ENCODE results near the gene FAM72B.
"Not testable (repeated sequence)": the region's sequence is repeated elsewhere in the genome, so short reads cannot be mapped to it uniquely, and the experiment has no call there.

FAM72B gene

DNA sequence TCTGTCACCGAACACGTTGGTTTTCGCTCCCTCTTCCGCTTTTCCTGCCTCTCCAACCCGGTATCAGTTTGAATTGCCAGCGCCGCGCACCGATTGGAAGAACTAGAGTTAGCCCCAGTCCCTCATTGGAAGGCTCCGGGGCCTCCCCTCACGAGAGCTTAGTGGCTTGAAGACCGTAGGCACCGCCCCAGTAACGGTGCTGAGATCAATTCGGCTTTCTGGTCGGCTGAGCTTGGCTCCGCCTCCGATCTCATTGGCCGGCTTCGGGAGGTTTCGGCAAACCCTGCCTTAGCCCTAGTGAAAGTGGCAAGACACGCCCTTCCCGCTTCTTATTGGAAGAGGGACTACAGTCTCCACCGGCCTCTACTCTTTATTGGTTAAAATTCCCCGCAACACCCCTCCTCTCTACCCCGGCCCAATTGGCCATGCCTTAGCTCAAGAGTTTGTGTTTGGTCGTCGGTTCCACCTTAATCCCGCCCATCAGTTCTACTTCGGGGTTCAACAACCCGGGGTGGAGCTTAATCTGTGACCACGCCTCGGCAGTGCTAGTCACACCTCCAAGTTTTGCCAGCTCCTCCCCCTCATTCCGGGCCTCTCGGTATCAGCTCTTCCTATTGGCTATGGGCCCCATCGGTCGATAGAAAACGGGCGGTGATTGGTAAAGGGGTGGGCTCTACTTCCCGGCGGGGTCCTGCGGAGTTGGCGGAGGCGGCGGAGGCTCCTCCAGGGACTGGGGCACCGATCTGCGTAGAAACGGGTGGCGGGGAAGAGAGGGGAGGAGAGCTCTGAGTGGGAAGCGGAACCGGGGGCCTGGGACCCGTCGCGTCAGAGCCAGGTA is at the start of gene FAM72B, which contains the start of gene SRGAP2C:
Gene FAM72B, minus strand, starts transcription at position 51 of the 838 bp plus-strand sequence. CDS start 851 bp downstream, outside the sequence.
Gene SRGAP2C, plus strand, starts transcription at position 686 of the 838 bp plus-strand sequence. CDS start 2,472 bp downstream, outside the sequence.
- peak; percentile 99 for DNase-seq (ENCODE audit: low spot score)

GRCh38 chr1:121232445-121233125 is 48.4 kb upstream of the FAM72B start:
- DNase-seq (ENCODE audit: low spot score): not testable (repeated sequence)

DNA sequence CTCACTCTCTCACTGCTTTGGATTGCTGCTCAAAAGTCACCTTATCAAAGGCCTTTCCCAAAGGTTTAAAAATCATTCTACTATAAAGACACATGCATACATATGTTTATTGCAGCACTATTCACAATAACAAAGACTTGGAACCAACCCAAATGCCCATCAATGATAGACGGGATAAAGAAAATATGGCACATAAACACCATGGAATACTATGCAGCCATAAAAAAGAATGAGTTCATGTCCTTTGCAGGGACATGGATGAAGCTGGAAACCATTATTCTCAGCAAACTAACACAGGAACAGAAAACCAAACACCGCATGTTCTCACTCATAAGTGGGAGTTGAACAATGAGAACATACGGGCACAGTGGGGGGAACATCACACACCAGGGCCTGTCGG is 46.5 kb upstream of the FAM72B start:
- not testable (repeated sequence) for DNase-seq (ENCODE audit: low spot score)

DNA sequence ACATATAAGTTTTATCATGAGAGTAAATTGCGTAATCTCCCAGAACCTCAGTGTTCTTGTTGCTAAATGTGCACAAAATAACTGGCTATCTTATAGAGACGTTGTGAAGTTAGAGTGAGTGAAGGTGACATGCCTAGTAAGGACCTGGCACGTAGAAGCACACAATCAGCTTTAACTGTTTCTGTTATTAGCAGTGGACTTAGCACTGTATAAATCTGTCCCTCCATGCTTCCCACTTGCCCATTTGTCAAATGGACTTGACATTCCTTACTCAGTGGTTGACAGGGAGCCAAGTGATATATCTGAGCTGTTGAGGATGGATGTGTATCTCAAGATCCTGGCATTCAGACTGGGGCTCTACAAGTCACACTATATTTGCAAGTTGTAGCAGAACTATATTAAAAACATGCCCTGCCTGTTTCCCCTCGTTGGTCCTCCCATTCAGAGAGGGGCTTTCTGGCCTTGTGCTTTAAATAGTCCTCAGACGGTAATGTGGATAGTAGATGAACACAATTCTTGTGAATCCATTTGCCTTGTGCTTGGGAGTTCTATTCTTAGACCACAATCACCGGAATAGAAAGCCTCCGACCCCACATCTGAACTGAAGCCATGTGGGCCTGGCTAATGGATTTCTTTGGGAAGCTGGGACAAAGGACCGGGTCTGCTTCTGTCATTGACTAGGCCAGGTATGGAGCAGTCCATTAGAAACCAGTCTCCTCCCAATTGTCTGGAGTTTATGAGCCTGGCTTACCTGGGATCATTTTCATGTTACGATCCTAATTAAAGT is 43.6 kb upstream of the FAM72B start:
- not testable (repeated sequence) for DNase-seq (ENCODE audit: low spot score)

DNA sequence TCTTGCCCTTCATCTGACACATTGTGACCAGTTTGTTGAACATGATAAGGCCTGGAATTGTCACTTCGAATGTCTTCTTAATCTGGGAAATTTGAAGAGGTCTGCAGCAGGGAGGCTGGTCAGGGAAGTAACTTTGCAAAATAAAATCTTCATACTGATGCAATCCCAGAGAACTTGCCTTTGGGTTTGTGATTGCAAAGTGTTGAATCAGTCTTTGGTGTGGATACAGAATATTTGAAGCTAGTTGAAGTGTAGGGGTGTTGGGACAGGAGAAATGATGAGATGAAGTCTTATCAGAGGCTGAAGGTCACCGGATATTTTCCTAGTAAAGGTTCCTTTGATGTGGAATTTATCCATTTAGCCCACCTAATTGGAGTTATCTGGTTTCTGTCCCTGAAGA is 42.8 kb upstream of the FAM72B start:
- not testable (repeated sequence) for DNase-seq (ENCODE audit: low spot score)

- DNase-seq (ENCODE audit: low spot score): not testable (repeated sequence)
These were observed 42.3 kb upstream of the FAM72B start for GRCh38 chr1:121226295-121226904.

DNA sequence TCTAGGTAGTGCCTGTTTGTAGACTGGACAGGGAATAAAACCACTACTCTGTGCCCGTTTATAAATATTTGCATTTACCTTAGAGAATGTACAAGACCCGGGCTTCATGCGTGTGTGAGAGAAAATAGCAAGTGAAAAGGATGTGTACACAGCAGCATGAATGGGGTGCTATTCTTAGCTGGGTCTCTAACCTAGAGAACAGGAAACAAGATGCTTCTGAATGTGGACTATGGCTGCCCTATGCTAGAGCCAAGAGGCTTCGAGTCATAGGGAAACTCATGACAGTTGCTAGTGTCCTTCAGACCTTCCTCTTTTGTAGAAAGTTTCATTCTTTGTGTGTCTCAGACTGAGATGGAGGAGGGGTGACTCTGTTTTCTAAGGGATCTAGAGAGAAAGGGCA is 40.6 kb upstream of the FAM72B start:
- not testable (repeated sequence) for DNase-seq (ENCODE audit: low spot score)

- not testable (repeated sequence) for DNase-seq (ENCODE audit: low spot score)
These were observed 37.6 kb upstream of the FAM72B start for GRCh38 chr1:121221770-121222169.

DNA sequence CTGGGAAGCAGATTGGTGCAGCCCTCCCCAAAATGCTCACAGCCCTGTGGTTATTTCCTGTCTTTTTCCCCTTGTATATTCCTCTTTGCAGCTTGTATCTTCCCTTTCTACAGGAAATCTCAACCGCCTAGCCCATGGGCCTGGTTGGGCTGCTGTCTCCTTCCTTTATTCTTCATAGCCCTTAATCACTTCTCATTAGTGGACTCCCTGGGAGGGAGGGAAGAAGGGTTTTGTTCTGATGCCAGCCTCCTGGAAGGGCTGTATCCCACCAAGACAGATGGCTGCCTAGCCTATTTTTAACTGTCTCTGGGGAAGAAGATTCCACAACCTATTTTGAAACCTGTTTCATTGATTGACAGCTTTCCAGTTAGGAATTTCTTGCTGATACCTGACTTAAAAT is 32.5 kb upstream of the FAM72B start:
- not testable (repeated sequence) for DNase-seq (ENCODE audit: low spot score)

GRCh38 chr1:121215699-121216417 is 31.7 kb upstream of the FAM72B start:
- DNase-seq (ENCODE audit: low spot score): not testable (repeated sequence)

DNA sequence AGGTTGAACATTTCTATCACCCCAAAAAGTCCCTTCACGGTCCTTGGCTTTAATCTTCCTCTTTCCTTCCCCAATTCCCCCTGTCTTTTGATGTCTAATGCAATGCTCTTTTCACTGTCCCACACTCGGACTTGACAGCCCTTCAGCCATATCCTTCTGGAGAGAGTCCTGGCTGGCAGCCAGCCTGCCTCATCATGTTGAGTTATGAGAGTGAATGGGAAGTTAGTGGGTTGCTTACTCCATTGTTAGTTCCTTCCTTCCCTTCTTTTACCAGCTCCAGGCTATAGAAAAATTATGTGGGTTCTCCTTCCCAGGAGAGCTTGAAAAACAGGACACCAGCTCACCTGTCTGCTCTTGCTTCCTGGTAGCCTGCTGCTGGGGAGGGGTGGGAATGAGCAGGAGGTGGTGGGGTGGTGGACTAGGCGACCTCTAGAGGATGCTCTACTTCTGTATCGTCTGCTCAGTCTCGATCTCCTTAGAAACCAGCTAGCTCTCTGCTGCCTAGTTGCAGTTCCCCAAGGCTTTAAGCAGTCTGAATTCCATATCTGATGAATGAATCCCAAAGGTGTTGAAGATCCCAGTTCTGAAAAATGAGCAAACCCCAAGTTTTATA is 30.5 kb upstream of the FAM72B start:
- DNase-seq (ENCODE audit: low spot score): not testable (repeated sequence)

DNA sequence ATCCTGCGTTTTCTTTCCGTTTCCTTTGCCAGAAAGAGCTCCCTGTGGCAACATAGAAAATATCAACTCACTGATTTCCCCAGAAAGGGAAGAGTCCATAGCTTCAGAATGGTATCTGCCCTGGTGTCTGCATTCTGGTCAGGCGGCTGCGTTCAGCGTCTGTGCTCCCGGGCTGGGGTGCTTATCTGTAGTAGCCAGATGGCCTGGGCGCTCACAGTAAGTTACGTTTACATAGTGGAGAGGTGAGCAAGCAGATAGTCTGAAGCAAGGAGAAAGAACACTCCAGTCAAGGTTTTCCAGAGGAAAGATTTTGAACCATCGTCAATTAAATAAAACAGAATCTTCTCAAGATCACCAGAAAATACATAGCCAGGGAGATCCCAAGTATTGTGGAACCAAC is 29.4 kb upstream of the FAM72B start:
- peak; percentile 73 for DNase-seq (ENCODE audit: low spot score)

DNA sequence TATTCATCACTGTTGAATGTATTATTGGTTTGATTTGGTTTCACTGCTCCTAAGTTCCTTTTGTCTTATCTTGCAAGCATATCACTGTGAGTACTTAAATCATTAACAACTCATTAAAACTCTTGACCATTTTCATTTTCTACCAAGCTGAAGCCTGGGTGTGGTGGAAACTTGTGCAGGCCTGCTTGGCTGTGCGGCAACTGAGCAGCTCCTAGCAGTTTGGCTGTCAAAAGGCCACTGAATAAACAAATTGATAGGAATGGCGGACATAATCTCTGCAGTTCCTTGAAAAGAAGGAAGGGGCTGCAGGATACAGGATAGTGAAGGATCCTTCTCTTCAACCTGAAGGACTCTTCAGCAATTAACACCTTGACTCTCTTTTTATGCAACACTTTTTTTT is 26.6 kb upstream of the FAM72B start:
- not testable (repeated sequence) for DNase-seq (ENCODE audit: low spot score)

GRCh38 chr1:121208375-121208774 is 24.2 kb upstream of the FAM72B start:
- not testable (repeated sequence) for DNase-seq (ENCODE audit: low spot score)

- DNase-seq (ENCODE audit: low spot score): not testable (repeated sequence)
These were observed 23.2 kb upstream of the FAM72B start for GRCh38 chr1:121207328-121207727.

DNA sequence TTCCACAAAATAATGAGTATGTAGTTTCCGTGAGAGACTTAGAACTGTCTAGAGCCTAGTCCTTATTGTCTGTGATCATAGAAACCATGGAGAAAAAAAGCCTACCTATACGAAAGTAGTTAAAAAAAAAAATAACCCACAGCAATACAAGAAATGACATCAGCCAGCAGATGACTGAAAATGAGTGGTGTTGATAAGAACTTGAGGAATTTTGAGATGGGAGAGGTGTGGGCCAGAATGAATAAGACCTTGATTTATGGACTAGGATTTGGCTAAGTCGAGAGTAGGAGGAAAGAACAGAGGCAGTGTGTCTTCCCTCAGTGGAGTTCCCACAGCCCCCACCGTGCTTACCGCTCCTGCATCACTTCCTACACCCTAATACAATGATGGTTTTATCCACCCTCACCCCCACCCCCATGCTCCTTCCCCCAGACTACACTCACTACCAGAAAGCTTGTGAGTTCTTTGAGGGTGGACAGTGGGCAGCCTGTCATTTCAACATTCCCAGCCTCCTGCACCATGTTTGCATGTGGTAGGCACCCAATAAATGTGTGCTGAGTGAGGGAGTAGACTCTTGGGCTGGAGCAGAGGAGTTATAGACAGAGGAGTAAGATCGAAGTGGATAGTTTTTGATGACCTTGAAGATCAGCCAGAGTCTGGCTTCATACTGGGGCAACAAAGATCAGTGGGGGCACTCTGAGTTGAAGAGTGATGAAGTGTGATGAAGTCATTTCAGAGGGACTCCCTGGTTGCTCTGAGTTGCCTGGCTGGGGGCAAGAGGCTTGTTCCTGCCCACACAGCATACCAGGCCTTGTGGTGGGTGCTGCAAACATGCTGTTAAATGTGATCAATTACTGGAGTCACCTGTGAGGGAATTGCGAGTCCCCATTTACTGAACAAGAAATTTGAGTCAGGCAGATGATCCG is 21.9 kb upstream of the FAM72B start:
- not testable (repeated sequence) for DNase-seq (ENCODE audit: low spot score)

DNA sequence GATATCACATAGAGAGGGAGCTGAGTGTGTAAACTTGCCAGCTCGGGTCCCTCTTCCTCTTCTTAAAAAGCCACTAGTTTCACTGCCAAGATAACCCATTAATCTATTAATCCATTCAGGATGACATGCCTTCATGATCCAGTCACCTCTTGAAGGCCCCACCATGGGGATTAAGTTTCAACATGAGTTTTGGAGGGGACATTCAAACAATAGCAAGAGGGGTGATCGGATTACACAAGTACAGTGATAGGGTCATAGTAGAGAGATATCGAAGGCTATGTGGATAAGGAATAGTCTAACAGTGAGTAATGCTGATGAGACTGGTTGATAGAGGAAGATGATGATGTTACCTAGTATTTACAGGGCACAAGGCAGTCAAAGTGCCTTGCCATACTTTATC is 18.8 kb upstream of the FAM72B start:
- not testable (repeated sequence) for DNase-seq (ENCODE audit: low spot score)

- DNase-seq (ENCODE audit: low spot score): not testable (repeated sequence)
These were observed 17.1 kb upstream of the FAM72B start for GRCh38 chr1:121200985-121201981.

Data from hematopoietic multipotent progenitor cell treated with erythropoietin and hydrocortisone succinate and interleukin-3 and kit ligand, for 15 days (in vitro differentiated cells).